T-helper 2 cell treated with Interferon-gamma antibody and Interleukin-4, amounts not matched to agents 5 μg/mL and 100 μg/mL, for 36 hours (primary cell): Measurements from ENCODE around the gene BSN.

ENCODE experiments used
- DNase-seq: peaks from one replicate; pipeline ENCODE4 v3.0.0; 2021; ENCODE audit warnings: low spot score
- H3K27ac Mint-ChIP-seq: one replicate; pipeline ENCODE4 v1.8.0; 2021; ENCODE audit warnings: mild to moderate bottlenecking, mixed read lengths
- H3K27me3 Mint-ChIP-seq: one replicate; pipeline ENCODE4 v1.8.0; 2021; ENCODE audit warnings: low read depth, mixed read lengths
- H3K36me3 Mint-ChIP-seq: one replicate; pipeline ENCODE4 v1.8.0; 2021; ENCODE audit warnings: low read depth, mixed read lengths
- H3K4me1 Mint-ChIP-seq: one replicate; pipeline ENCODE4 v1.8.0; 2021; ENCODE audit warnings: low read depth, mixed read lengths
- H3K4me3 Mint-ChIP-seq: one replicate; pipeline ENCODE4 v1.8.0; 2022; ENCODE audit warnings: mild to moderate bottlenecking, moderate library complexity, mixed read lengths
- H3K9me3 Mint-ChIP-seq: one replicate; pipeline ENCODE4 v1.8.0; 2021; ENCODE audit warnings: mixed read lengths

The BSN gene

GRCh38 chr3:49711489-49711888, 157.2 kb downstream of the BSN start:
- Mint-ChIP-seq H3K9me3 (no peaks in the 10 kb centered on the region), H3K36me3 (peaks cover 8% of the 10 kb centered on the region), H3K4me3 (no peak overlapping the region), H3K27ac (peak overlapping the region; percentile 42), H3K27me3 (no peaks in the 10 kb centered on the region), H3K4me1 (peaks cover 12% of the 10 kb centered on the region)
- DNase-seq: no peak

GRCh38 chr3:49712166-49712565, 157.9 kb downstream of the BSN start:
- H3K27ac Mint-ChIP-seq: no peak overlapping the region
- no peaks in the 10 kb centered on the region for H3K27me3 Mint-ChIP-seq
- peaks cover 12% of the 10 kb centered on the region for H3K4me1 Mint-ChIP-seq
- no peaks in the 10 kb centered on the region for H3K9me3 Mint-ChIP-seq
- H3K4me3 Mint-ChIP-seq: no peak overlapping the region
- H3K36me3 Mint-ChIP-seq: peaks cover 6% of the 10 kb centered on the region
- DNase-seq: no peak

- DNase-seq: no peak
- Mint-ChIP-seq H3K4me3 (no peak overlapping the region), H3K4me1 (peaks cover 12% of the 10 kb centered on the region), H3K36me3 (peaks cover 6% of the 10 kb centered on the region), H3K27me3 (no peaks in the 10 kb centered on the region), H3K9me3 (no peaks in the 10 kb centered on the region), H3K27ac (no peak overlapping the region)
These were observed 158.5 kb downstream of the BSN start for GRCh38 chr3:49712631-49713317.

GRCh38 chr3:49713336-49714105, 159.2 kb downstream of the BSN start:
- no peaks in the 10 kb centered on the region for H3K9me3 Mint-ChIP-seq
- no peaks in the 10 kb centered on the region for H3K27me3 Mint-ChIP-seq
- H3K4me1 Mint-ChIP-seq: peaks cover 13% of the 10 kb centered on the region
- no peak overlapping the region for H3K4me3 Mint-ChIP-seq
- H3K36me3 Mint-ChIP-seq: peaks cover 7% of the 10 kb centered on the region
- H3K27ac Mint-ChIP-seq: no peak overlapping the region
- no peak for DNase-seq

- no peak overlapping the region for H3K4me3 Mint-ChIP-seq
- H3K27me3 Mint-ChIP-seq: no peaks in the 10 kb centered on the region
- no peaks in the 10 kb centered on the region for H3K9me3 Mint-ChIP-seq
- H3K4me1 Mint-ChIP-seq: peaks cover 26% of the 10 kb centered on the region
- no peak for DNase-seq
- H3K27ac Mint-ChIP-seq: no peak overlapping the region
- H3K36me3 Mint-ChIP-seq: peaks cover 12% of the 10 kb centered on the region
These were observed 160.7 kb downstream of the BSN start for GRCh38 chr3:49714728-49715550.

GRCh38 chr3:49715611-49716121, 161.4 kb downstream of the BSN start:
- peaks cover 13% of the 10 kb centered on the region for H3K36me3 Mint-ChIP-seq

GRCh38 chr3:49716169-49716568, 161.9 kb downstream of the BSN start:
- Mint-ChIP-seq H3K4me1 (peaks cover 26% of the 10 kb centered on the region), H3K27me3 (no peaks in the 10 kb centered on the region), H3K36me3 (peaks cover 18% of the 10 kb centered on the region), H3K4me3 (no peak overlapping the region), H3K27ac (no peak overlapping the region), H3K9me3 (no peaks in the 10 kb centered on the region)
- no peak for DNase-seq

More at GRCh38 chr3:49715611-49716121, 161.4 kb downstream of the BSN start:
- Mint-ChIP-seq H3K4me3 (no peak overlapping the region), H3K9me3 (no peaks in the 10 kb centered on the region), H3K27ac (no peak overlapping the region), H3K27me3 (no peaks in the 10 kb centered on the region), H3K4me1 (peaks cover 27% of the 10 kb centered on the region)
- DNase-seq: no peak

GRCh38 chr3:49716691-49717210, 162.5 kb downstream of the BSN start:
- peaks cover 21% of the 10 kb centered on the region for H3K36me3 Mint-ChIP-seq

GRCh38 chr3:49717211-49717958, 163.1 kb downstream of the BSN start:
- Mint-ChIP-seq H3K27me3 (no peaks in the 10 kb centered on the region), H3K4me3 (no peak overlapping the region), H3K27ac (no peak overlapping the region)

More at GRCh38 chr3:49716691-49717210, 162.5 kb downstream of the BSN start:
- Mint-ChIP-seq H3K27me3 (no peaks in the 10 kb centered on the region), H3K4me3 (no peak overlapping the region), H3K27ac (no peak overlapping the region), H3K9me3 (no peaks in the 10 kb centered on the region), H3K4me1 (peaks cover 23% of the 10 kb centered on the region)
- DNase-seq: no peak

GRCh38 chr3:49717959-49718857, 163.9 kb downstream of the BSN start:
- Mint-ChIP-seq H3K27me3 (no peaks in the 10 kb centered on the region), H3K27ac (peak overlapping the region; percentile 26), H3K9me3 (no peaks in the 10 kb centered on the region), H3K36me3 (peaks cover 34% of the 10 kb centered on the region), H3K4me3 (peak overlapping the region; percentile 86), H3K4me1 (peaks cover 24% of the 10 kb centered on the region)
- DNase-seq: no peak

More at GRCh38 chr3:49717211-49717958, 163.1 kb downstream of the BSN start:
- DNase-seq: no peak
- H3K36me3 Mint-ChIP-seq: peaks cover 27% of the 10 kb centered on the region
- peaks cover 24% of the 10 kb centered on the region for H3K4me1 Mint-ChIP-seq
- H3K9me3 Mint-ChIP-seq: no peaks in the 10 kb centered on the region

- H3K36me3 Mint-ChIP-seq: peaks cover 35% of the 10 kb centered on the region
- H3K27me3 Mint-ChIP-seq: no peaks in the 10 kb centered on the region
- peak overlapping the region; percentile 26 for H3K27ac Mint-ChIP-seq
- H3K4me1 Mint-ChIP-seq: peaks cover 24% of the 10 kb centered on the region
- DNase-seq: no peak
- no peaks in the 10 kb centered on the region for H3K9me3 Mint-ChIP-seq
- peak overlapping the region; percentile 86 for H3K4me3 Mint-ChIP-seq
These were observed 164.6 kb downstream of the BSN start for GRCh38 chr3:49718858-49719213.

- H3K4me3 Mint-ChIP-seq: peak within 1 kb of the TSS; percentile 86
- H3K27me3 Mint-ChIP-seq: no peaks in the 10 kb centered on the region
- peaks cover 27% of the 10 kb centered on the region for H3K4me1 Mint-ChIP-seq
- DNase-seq: peak; percentile 91
- peak within 1 kb of the TSS; percentile 83 for H3K27ac Mint-ChIP-seq
- H3K36me3 Mint-ChIP-seq: peaks cover 37% of the 10 kb centered on the region
- H3K9me3 Mint-ChIP-seq: no peaks in the 10 kb centered on the region
These were observed 165.1 kb downstream of the BSN start, which contains the start of gene AMIGO3 for GRCh38 chr3:49719214-49719884. Gene AMIGO3, minus strand, starts transcription at chr3:49719684. Its CDS starts 219 bp downstream, at chr3:49719465.
